Body of pancreas (tissue), 4 donors: ENCODE measurements around the gene TSPO2. TPM values are rescaled to one million over a fixed set of nuclear protein-coding genes. Genes with fewer than 3 reads are reported as not detected.
"Not testable (repeated sequence)": the region's sequence is repeated elsewhere in the genome, so short reads cannot be mapped to it uniquely, and the experiment has no call there.

Experiments
- ATAC-seq: fragments of 150-250 bp; one replicate; pipeline ENCODE4 v1.9.1; 2016
- DNase-seq, 4 donors: peaks; one replicate each; pipeline ENCODE4 v3.0.0-alpha.2; 2019
- H3K27ac ChIP-seq, 4 donors: fragments of 200-600 bp; sonication (generic); 1 replicate in 3 of 4; 2 replicates in 1 of 4; pipeline versions ENCODE4 v1.5.1 to v1.6.1; 2016 to 2019; ENCODE audit warnings: mild to moderate bottlenecking in 1 of 4, mixed read lengths in 1 of 4, moderate library complexity in 1 of 4
- H3K27me3 ChIP-seq, 2 donors: fragments of 200-600 bp; sonication (generic); one replicate each; pipeline ENCODE4 v1.6.0; 2016; ENCODE audit warnings: mild to moderate bottlenecking in 1 of 2
- H3K36me3 ChIP-seq, 2 donors: fragments of 200-600 bp; sonication (generic); replicated peaks in 1 of 2; 2 replicates each; pipeline ENCODE4 v1.5.1; 2016; ENCODE audit warnings: low read depth in 2 of 2; ENCODE audit not compliant: insufficient read depth in 1 of 2
- H3K4me1 ChIP-seq: fragments of 200-600 bp; sonication (generic); one replicate; pipeline ENCODE4 v1.6.0; 2016
- H3K4me3 ChIP-seq, 2 donors: fragments of 200-600 bp; sonication (generic); 1 replicate in 1 of 2; 2 replicates in 1 of 2; pipeline ENCODE4 v1.5.1; 2016 to 2019
- H3K9me3 ChIP-seq, 3 donors: fragments of 200-600 bp; sonication (generic); 1 replicate in 2 of 3; 2 replicates in 1 of 3; pipeline ENCODE4 v1.5.1; 2016
- CTCF ChIP-seq, 7 experiments: fragments of 450-650 bp in 4 of 7; fragments of 200-600 bp in 3 of 7; sonication (generic) in 3 of 7; IDR thresholded peaks; one replicate each; pipeline ENCODE4 v1.5.1; 2016 to 2019; ENCODE audit warnings: antibody characterized with exemption in 7 of 7
- POLR2A ChIP-seq, 3 donors: fragments of 450-650 bp; IDR thresholded peaks; one replicate each; pipeline ENCODE4 v1.6.1; 2016; ENCODE audit warnings: antibody characterized with exemption in 3 of 3, mild to moderate bottlenecking in 2 of 3
- WGBS, 2 donors: methylation state at CpG; one replicate each; pipeline ENCODE4 v1.1.5; 2017; 5-methylcytosine and 5-hydroxymethylcytosine counted together
- intact Hi-C: fragments of 100-400 bp; cut with DNase I; formaldehyde crosslinking; loops from one replicate; pipeline ENCODE4 v1.15.1; 2023
- total RNA-seq, 2 donors: library from RNA; depleted of rRNA; stranded (reverse); fragments of >200 nt; gene quantifications; one replicate each; pipeline ENCODE4 v1.1.0, GENCODE V29; 2016

TSPO2 gene
- total RNA-seq, 2 donors from 2014 or later: not detected

GRCh38 chr6:40998661-40999060 is 43.6 kb upstream of the TSPO2 start:
- TF ChIP-seq POLR2A (IDR thresholded peaks at IDR 0.05): no peak
- TF ChIP-seq CTCF (IDR thresholded peaks at IDR 0.05): no peak
- Histone ChIP-seq H3K9me3 (no peaks in the 10 kb centered on the region), H3K4me3 (no peak overlapping the region), H3K27me3 (no peaks in the 10 kb centered on the region), H3K27ac (peak overlapping the region; percentile 66 to 99 (median 88)), H3K36me3 (no peaks in the 10 kb centered on the region), H3K4me1 (peaks cover 77% of the 10 kb centered on the region)
- DNase-seq: peak; percentile 22 to 37 (median 27)
- WGBS, 2 donors: 31 to 42% methylated on average over 4 of the region's 4 CpGs
- ATAC-seq: peak; percentile 10
- intact Hi-C loops: no loop called here

GRCh38 chr6:40999569-40999968 is 42.7 kb upstream of the TSPO2 start:
- Histone ChIP-seq H3K36me3 (no peaks in the 10 kb centered on the region), H3K9me3 (no peaks in the 10 kb centered on the region), H3K4me1 (peaks cover 68% of the 10 kb centered on the region), H3K27me3 (no peaks in the 10 kb centered on the region), H3K27ac (peak overlapping the region; percentile 7 to 99 (median 88)), H3K4me3 (no peak overlapping the region)
- ATAC-seq (peak; percentile 13), DNase-seq (peak; percentile 71 to 90 (median 80))
- intact Hi-C loops: no loop called here
- no peak for TF ChIP-seq POLR2A (IDR thresholded peaks at IDR 0.05)
- TF ChIP-seq CTCF (IDR thresholded peaks at IDR 0.05): peak in 5 of 7 experiments; percentile 20 to 57 (median 45)
- WGBS, 2 donors: 25 to 34% methylated on average over 3 of the region's 3 CpGs

- no peak for ATAC-seq
- no peaks in the 10 kb centered on the region for H3K9me3 ChIP-seq
- peak overlapping the region in 3 of 4 donors; percentile 84 to 99 (median 92) for H3K27ac ChIP-seq
- no peak overlapping the region for H3K4me3 ChIP-seq
- peak in 2 of 4 donors; percentile 22 for DNase-seq
- 71 to 81% methylated on average over 4 of the region's 4 CpGs for WGBS, 2 donors
- H3K36me3 ChIP-seq: no peaks in the 10 kb centered on the region
- peaks cover 61% of the 10 kb centered on the region for H3K4me1 ChIP-seq
- intact Hi-C loops: no loop called here
- no peaks in the 10 kb centered on the region for H3K27me3 ChIP-seq
- TF ChIP-seq CTCF (IDR thresholded peaks at IDR 0.05) (no peak), POLR2A (IDR thresholded peaks at IDR 0.05) (no peak)
Measured at GRCh38 chr6:41000248-41000647, 42.0 kb upstream of the TSPO2 start.

- H3K27ac ChIP-seq: no peak overlapping the region
- no peak for DNase-seq
- H3K36me3 ChIP-seq: no peaks in the 10 kb centered on the region
- no peaks in the 10 kb centered on the region for H3K27me3 ChIP-seq
- no peak overlapping the region for H3K4me3 ChIP-seq
- no peak for ATAC-seq
- intact Hi-C loops: no loop called here
- TF ChIP-seq POLR2A (IDR thresholded peaks at IDR 0.05): no peak
- TF ChIP-seq CTCF (IDR thresholded peaks at IDR 0.05): no peak
- H3K9me3 ChIP-seq: no peaks in the 10 kb centered on the region
- peaks cover 49% of the 10 kb centered on the region for H3K4me1 ChIP-seq
- 63 to 73% methylated on average over 3 of the region's 3 CpGs for WGBS, 2 donors
Measured at GRCh38 chr6:41002168-41002567, 40.1 kb upstream of the TSPO2 start.

GRCh38 chr6:41006217-41006616 is 36.0 kb upstream of the TSPO2 start:
- TF ChIP-seq CTCF (IDR thresholded peaks at IDR 0.05): peak; percentile 36 to 87 (median 69)
- ATAC-seq (peak; percentile 84), DNase-seq (peak; percentile 69 to 76 (median 72))
- H3K4me1 ChIP-seq: peaks cover 17% of the 10 kb centered on the region
- H3K36me3 ChIP-seq, H3K9me3 ChIP-seq, H3K4me3 ChIP-seq, H3K27me3 ChIP-seq, H3K27ac ChIP-seq, intact Hi-C loops: not testable (repeated sequence)
- WGBS, 2 donors: 18 to 21% methylated on average over 7 of the region's 7 CpGs

- whole genome bisulfite sequencing, 2 donors: 84 to 87% methylated on average over 4 of the region's 4 CpGs
- H3K27me3 ChIP-seq, H3K27ac ChIP-seq: not testable (repeated sequence)
Measured at GRCh38 chr6:41006980-41007379, 35.3 kb upstream of the TSPO2 start.

More at GRCh38 chr6:41006980-41007379, 35.3 kb upstream of the TSPO2 start:
- H3K4me1 ChIP-seq: peaks cover 22% of the 10 kb centered on the region
- ATAC-seq, DNase-seq, intact Hi-C loops, H3K4me3 ChIP-seq, H3K36me3 ChIP-seq, H3K9me3 ChIP-seq: not testable (repeated sequence)
